ENCODE measurements around the gene EXTL2. TPM values are rescaled to one million over a fixed set of nuclear protein-coding genes. Genes with fewer than 3 reads are reported as not detected.

The EXTL2 gene
- total RNA-seq, 1 experiment from 2014 or later = 9.8 TPM

DNA sequence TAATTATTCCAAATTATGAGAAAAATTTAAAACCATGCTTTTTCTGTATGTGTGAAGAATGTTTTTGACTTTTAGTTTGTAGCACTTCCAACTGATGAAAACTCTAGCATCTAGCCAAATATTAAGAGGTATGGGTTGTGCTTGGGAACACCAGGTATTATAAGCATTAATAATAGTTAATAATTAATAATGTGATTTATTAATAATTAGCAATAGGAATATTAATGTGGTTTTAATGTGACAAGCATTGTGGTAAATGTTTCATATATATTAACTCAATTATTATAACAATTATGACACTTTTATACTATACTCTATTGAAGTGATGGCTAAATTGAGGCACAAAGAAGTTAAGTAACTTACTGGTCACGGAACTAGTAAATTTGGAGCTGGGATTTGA, 9.1 kb upstream of the EXTL2 start:
- in situ Hi-C loops (cut with HindIII; ENCODE audit: low pct_unique_long_range_greater_than_20kb, low sequenced_read_pairs) (no loop called here), intact Hi-C loops (cut with micrococcal nuclease; ENCODE audit: unreplicated experiment) (no loop called here)
- DNase-seq (ENCODE audit: low read depth, low spot score) = no peak
- no TSS peak for BruUV-seq (replicated peaks)
- Histone ChIP-seq H3K9me3 (ENCODE audit: control insufficient read depth, insufficient read depth, low read depth, low read length) (no peaks in the 10 kb centered on the region), H3K4me3 (ENCODE audit: low read depth in 2 of 2, low read length in 2 of 2) (no peak overlapping the region), H3K4me1 (ENCODE audit: control insufficient read depth, insufficient read depth, low read length) (no peaks in the 10 kb centered on the region), H3K27me3 (ENCODE audit: control insufficient read depth, insufficient read depth, low read length) (no peaks in the 10 kb centered on the region), H3K36me3 (ENCODE audit: control insufficient read depth, insufficient read depth, low read length) (peaks cover 8% of the 10 kb centered on the region; the same call in 1 of the 2 replicates), H3K27ac (ENCODE audit: low read length) (no peak overlapping the region)
- no peak for ATAC-seq
- TF ChIP-seq SIN3A (IDR thresholded peaks at IDR 0.05; ENCODE audit: borderline replicate concordance, insufficient read depth, low read depth, low read length) = no peak
- TF ChIP-seq POLR2AphosphoS5 (IDR thresholded peaks at IDR 0.05; ENCODE audit: low read depth, low read length) = no peak
- TF ChIP-seq TCF7L2 (IDR thresholded peaks at IDR 0.05; ENCODE audit: low read depth, low read length) = no peak
- TF ChIP-seq, protein P1, sequence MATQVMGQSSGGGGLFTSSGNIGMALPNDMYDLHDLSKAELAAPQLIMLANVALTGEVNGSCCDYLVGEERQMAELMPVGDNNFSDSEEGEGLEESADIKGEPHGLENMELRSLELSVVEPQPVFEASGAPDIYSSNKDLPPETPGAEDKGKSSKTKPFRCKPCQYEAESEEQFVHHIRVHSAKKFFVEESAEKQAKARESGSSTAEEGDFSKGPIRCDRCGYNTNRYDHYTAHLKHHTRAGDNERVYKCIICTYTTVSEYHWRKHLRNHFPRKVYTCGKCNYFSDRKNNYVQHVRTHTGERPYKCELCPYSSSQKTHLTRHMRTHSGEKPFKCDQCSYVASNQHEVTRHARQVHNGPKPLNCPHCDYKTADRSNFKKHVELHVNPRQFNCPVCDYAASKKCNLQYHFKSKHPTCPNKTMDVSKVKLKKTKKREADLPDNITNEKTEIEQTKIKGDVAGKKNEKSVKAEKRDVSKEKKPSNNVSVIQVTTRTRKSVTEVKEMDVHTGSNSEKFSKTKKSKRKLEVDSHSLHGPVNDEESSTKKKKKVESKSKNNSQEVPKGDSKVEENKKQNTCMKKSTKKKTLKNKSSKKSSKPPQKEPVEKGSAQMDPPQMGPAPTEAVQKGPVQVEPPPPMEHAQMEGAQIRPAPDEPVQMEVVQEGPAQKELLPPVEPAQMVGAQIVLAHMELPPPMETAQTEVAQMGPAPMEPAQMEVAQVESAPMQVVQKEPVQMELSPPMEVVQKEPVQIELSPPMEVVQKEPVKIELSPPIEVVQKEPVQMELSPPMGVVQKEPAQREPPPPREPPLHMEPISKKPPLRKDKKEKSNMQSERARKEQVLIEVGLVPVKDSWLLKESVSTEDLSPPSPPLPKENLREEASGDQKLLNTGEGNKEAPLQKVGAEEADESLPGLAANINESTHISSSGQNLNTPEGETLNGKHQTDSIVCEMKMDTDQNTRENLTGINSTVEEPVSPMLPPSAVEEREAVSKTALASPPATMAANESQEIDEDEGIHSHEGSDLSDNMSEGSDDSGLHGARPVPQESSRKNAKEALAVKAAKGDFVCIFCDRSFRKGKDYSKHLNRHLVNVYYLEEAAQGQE (IDR thresholded peaks at IDR 0.05; ENCODE audit: insufficient read depth in 1 of 2, low read depth in 2 of 2, low read length in 1 of 2) = no peak
- TF ChIP-seq, protein P2, sequence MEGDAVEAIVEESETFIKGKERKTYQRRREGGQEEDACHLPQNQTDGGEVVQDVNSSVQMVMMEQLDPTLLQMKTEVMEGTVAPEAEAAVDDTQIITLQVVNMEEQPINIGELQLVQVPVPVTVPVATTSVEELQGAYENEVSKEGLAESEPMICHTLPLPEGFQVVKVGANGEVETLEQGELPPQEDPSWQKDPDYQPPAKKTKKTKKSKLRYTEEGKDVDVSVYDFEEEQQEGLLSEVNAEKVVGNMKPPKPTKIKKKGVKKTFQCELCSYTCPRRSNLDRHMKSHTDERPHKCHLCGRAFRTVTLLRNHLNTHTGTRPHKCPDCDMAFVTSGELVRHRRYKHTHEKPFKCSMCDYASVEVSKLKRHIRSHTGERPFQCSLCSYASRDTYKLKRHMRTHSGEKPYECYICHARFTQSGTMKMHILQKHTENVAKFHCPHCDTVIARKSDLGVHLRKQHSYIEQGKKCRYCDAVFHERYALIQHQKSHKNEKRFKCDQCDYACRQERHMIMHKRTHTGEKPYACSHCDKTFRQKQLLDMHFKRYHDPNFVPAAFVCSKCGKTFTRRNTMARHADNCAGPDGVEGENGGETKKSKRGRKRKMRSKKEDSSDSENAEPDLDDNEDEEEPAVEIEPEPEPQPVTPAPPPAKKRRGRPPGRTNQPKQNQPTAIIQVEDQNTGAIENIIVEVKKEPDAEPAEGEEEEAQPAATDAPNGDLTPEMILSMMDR (IDR thresholded peaks at IDR 0.05) = no peak
- ChIA-PET CTCF (no interaction called here), POLR2A (no interaction called here)

DNA sequence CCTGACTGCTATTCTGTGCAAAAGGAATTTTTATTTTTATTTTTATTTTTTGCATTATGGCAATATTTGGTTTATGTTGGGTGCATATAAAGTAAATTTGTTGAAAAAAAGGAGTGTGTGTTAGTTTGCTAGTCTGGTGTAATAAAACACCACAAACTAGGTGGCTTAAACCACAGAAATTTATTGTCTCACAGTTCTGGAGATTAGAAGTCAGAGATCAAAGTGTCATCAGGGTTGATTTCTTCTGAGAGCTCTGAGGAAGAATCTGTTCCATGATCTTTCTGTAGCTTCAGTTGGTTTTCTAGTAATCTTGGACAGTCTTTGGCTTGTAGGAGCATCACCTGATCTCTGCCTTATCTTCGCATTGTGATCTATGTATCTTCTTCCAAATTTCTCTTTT, 7.7 kb upstream of the EXTL2 start:
- TF ChIP-seq, protein P1 (IDR thresholded peaks at IDR 0.05; ENCODE audit: insufficient read depth in 1 of 2, low read depth in 2 of 2, low read length in 1 of 2) = no peak
- TF ChIP-seq SIN3A (IDR thresholded peaks at IDR 0.05; ENCODE audit: borderline replicate concordance, insufficient read depth, low read depth, low read length) (no peak), POLR2AphosphoS5 (IDR thresholded peaks at IDR 0.05; ENCODE audit: low read depth, low read length) (no peak), TCF7L2 (IDR thresholded peaks at IDR 0.05; ENCODE audit: low read depth, low read length) (no peak)
- TF ChIP-seq, protein P2 (IDR thresholded peaks at IDR 0.05) = no peak
- no peak overlapping the region for H3K4me3 ChIP-seq (ENCODE audit: low read depth in 2 of 2, low read length in 2 of 2)
- DNase-seq (ENCODE audit: low read depth, low spot score) = no peak
- no peak overlapping the region for H3K27ac ChIP-seq (ENCODE audit: low read length)
- H3K36me3 ChIP-seq (ENCODE audit: control insufficient read depth, insufficient read depth, low read length) = peaks cover 10% of the 10 kb centered on the region; the same call in 1 of the 2 replicates
- CTCF ChIA-PET = no interaction called here
- intact Hi-C loops (cut with micrococcal nuclease; ENCODE audit: unreplicated experiment) = no loop called here
- no peaks in the 10 kb centered on the region for H3K27me3 ChIP-seq (ENCODE audit: control insufficient read depth, insufficient read depth, low read length)
- POLR2A ChIA-PET = no interaction called here
- no TSS peak for BruUV-seq (replicated peaks)
- in situ Hi-C loops (cut with HindIII; ENCODE audit: low pct_unique_long_range_greater_than_20kb, low sequenced_read_pairs) = no loop called here
- H3K9me3 ChIP-seq (ENCODE audit: control insufficient read depth, insufficient read depth, low read depth, low read length) = no peaks in the 10 kb centered on the region
- ATAC-seq = no peak
- peaks cover under 1% of the 10 kb centered on the region; the same call in 1 of the 2 replicates for H3K4me1 ChIP-seq (ENCODE audit: control insufficient read depth, insufficient read depth, low read length)

Data from Panc1 (cell line).